ENCODE results near the gene ERCC1.
"Not testable (repeated sequence)": the region's sequence is repeated elsewhere in the genome, so short reads cannot be mapped to it uniquely, and the experiment has no call there.

ERCC1 gene

DNA sequence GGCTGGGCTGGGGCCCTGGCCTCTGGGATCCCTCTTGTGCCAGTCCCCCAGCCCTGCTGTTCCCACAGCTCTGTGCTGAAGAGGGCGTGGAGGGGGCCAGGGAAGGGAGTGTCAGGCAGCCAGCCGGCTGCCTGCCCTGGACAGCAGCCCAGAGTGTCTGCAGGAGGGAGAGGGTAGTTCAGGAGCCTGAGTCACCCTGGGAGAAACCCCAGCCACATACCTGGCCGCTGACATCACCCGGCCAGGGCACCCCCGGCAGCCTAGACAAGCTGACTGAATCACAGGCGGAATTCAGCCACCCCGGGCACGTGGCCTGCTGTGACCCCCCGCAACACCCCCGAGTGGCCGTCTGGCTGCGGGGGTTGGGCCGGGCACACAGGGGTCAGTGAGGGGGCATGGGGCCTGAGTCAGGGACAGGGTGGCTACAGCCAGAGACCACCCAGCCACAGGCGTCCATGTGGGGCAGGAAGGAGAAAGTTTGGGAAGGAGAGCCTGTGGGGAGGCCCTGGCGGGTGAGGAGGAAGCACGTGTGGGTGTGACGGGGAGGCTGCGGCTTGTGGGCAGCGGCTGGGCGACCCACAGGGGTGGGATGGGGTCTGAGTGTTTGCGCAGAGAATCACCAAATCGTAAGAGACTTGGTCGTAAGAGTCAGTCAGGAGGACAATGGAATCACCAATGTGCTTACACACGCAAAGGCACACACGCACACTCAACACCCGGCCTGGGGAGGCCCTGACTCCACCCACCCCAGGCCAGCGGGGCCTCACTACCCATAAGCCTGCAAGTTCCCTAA, 32.2 kb upstream of the ERCC1 start:
- DNase-seq (ENCODE audit: low read depth in 2 of 2), result peak; percentile 94 to 96

DNA sequence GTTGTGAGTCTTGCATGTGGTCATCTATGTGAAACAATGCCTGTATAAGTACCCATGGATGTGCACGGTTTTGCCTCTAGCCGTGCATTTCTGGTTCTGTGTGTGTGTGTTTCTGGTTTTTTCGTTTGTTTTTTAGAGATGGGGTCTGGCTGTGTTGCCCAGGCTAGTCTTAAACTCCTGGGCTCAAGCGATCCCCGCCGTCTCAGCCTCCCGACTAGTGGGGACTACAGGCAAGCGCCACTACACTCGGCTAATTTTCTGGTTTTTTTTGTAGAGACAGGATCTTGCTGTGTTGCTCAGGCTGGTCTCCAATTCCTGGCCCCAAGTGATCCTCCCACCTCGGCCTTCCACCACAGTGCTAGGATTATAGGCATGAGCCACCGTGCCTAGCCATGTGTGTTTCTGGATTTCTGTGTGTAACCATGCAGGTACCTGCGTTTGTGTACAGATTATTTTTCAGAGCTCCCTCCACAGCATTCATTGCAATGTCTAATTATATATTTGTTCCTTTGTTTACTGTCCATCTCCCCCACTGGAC, 28.2 kb upstream of the ERCC1 start:
- DNase-seq (ENCODE audit: low read depth in 2 of 2), result no peak

GRCh38 chr19:45451131-45451849, 27.6 kb upstream of the ERCC1 start:
- DNase-seq (ENCODE audit: low read depth in 2 of 2), result no peak

- no peak for DNase-seq (ENCODE audit: low read depth in 2 of 2)
Observed at GRCh38 chr19:45450012-45450333, 26.3 kb upstream of the ERCC1 start.

DNA sequence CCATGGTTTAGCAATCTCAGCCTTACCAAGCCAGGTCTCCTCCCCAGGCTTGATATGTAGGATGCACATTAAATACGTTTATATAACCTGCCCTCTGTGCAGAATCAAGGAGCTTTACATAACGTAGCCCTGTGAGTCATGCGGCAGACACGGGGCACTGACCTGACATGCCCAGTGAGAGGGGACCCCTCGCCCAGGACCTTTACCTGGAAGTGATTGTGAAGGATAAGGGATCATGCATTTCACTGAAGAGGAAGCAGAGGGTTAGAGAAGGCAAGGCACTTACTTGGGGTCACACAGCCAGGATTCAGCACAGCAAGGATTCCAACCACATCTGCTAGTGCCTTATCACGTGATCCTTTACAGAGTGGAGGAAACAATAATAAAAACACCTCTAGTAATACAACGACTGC, 25.2 kb upstream of the ERCC1 start:
- DNase-seq (ENCODE audit: low read depth in 2 of 2), result no peak

GRCh38 chr19:45448425-45448756, 24.7 kb upstream of the ERCC1 start:
- DNase-seq (ENCODE audit: low read depth in 2 of 2), result no peak

DNA sequence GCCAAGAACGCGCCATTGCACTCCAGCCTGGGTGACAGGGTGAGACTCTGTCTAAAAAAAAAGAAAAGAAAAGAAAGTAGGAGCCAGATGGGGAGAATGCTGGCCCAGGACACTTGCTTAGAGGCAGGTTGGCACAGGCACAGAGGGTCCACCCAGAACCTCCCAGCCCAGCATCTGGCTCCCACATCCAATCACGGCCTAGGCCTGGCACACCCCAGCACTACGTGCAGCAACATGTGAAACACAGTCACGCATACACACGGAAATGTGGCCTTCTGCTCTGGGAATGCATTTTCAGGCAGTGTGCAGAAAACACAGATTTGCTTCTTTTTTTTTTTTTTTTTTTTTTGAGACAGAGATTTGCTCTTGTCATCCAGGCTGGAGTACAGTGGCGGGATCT, 23.2 kb upstream of the ERCC1 start:
- DNase-seq (ENCODE audit: low read depth in 2 of 2), result no peak

DNA sequence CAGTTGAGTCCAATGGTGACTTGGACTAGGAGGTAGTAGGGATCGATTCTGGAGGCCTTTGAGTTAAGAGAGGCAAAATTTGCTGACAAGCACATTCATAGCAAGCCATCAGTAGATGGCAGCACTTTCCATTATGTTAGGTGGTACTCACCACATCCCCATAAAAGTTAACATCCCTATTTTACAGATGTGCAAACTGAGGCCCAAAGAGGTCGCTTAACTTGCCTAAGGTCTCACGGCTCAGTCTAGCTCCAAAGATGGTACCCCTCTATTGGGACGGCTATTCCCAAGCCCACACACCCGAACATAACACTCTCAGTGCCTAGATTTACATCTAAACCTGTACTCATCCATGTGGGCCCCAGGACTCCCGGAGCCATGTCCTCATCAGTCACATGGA, 22.6 kb upstream of the ERCC1 start:
- DNase-seq (ENCODE audit: low read depth in 2 of 2), result no peak

GRCh38 chr19:45445139-45445538, 21.4 kb upstream of the ERCC1 start:
- DNase-seq (ENCODE audit: low read depth in 2 of 2), result no peak

DNA sequence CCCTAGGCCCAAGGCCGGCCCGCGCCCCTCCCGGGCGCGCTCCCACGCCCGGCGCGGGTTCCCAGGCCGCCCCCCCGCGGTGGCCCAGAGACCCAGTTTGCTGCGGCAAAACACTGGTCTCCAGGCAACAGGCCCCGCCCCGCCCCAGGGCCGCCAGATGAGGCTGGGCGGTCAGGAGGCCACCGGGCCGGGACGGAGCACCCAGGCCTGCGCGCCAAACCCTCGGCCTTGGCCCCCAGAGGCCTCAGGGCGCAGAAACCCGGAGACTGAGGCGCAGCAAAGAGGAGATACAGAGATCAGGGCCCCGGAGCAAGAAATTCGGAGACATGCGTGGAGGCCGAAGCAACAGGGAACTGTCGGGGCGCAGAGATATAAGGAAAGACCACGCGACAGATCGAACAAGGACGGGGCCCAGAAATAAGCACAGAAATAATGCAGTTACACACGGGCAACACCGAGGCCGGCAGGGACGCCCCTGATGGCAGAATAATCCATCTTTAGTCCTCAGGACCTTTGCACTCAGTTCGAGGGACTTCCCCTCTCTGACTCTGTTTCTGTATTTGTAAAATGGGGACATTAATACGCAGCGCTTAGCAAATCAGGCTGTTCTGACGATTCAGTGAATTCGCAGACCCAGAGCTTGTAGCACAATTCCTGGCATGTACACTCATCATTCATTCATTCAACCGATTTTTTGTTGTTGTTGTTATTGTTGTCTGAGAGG, 20.8 kb upstream of the ERCC1 start:
- no peak for DNase-seq (ENCODE audit: low read depth in 2 of 2)

DNA sequence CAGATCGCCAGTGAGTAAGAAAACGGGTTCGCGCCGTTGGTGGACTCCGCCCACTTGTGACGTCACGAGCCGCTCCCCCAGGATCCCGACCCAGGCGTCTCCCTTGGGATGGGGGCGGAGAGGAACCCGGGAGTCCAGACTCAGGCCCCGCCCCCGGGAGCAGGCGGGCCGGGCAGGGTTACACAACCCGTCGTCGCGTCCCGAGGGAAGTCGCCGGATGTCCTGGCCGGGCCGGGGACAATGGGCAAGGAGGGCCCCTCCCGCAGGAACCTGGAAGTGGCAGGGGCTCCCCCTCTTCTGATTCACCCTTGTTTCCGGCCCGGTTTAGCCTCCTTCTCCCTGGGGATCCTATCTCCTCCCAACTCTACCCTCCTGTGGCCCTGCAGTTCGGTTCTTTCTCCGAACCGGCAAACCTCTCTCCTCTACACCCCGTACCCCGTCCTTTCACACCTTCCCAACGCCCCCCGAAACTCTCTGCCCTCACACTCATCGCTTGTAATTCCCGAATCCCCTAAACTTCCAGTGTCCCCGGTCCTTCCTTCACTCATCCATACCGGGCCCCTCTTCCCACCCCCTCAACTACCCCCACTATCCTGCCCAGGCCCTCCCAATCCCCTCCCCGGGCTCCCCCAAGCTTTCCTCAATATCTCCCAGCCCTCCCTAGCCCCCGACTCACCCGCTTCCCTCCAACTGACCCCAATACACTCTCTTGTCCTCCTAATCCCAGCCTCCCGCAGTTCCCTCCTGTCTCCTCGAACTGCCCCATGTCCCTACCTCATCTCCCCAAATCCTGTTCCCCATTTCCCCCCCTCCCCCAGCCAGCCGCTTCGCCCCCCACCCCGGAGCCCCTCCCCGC, 20.0 kb upstream of the ERCC1 start:
- peak; percentile 68 to 74 for DNase-seq (ENCODE audit: low read depth in 2 of 2)

DNA sequence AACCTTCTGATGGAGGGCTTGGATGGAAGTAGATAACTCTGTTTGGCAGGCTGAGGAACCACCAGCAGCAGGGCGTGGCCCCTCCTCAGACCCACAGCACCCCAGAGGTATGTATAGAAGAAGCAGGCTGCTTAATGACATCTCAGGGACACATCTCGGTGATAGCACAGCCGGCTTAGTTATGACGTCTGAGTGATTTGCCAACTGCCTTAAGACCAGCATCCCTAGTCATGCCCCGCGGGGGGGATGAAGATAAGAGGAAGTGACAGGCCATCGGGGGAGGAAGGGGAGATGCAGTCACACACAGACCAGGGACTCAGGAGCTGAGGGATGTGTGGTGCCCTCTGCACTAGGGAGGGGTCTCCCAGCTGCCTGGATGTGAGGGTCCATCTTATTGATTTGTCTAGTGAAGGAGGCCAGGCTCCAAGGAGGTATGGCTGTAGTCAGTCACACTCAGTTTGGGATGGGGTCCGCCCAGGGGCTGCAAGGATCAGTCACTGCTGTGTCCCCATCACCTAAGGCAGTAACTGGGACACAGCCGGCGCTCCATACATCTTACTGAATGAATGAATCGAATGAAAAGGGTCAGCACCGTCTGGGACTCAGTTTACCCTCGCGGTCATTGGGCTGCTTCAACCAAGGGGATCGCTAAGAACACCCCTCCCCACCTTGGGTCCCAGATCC, 19.2 kb upstream of the ERCC1 start:
- DNase-seq (ENCODE audit: low read depth in 2 of 2), result no peak

GRCh38 chr19:45442408-45442777, 18.7 kb upstream of the ERCC1 start:
- no peak for DNase-seq (ENCODE audit: low read depth in 2 of 2)

DNA sequence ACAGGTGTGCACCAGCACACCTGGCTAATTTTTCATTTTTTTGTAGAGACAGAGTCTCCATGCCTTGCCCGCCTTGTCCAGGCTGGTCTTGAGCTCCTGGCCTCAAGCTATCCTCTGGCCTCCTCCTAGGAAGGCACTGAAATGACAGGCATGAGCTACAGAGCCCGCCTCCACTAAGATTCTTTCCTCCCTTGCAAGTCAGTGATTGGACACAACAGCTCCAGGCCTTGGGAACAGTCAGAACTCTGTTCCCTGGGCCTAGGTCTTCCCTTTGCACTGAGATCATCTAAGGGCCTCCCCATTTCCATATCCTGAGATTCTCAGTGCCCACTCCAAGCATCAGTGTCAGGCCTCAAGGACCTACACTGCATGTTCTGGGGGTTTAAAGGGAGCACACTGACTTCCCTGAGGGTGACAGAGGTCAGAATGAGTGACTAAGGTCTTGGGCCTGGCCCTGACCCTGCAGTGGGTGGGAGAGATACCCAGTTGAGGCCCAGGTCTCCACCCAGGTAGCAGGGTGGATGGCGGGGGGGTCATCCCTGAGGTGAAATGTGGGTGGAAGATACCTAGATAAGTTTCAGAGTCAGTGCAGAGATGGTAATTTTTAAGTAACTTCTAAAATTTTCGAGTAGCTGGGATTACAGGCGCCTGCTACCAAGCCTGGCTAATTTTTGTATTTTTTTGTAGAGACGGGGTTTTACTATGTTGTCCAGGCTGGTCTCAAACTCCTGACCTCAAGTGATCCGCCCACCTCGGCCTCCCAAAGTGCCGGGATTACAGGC, 17.3 kb upstream of the ERCC1 start:
- no peak for DNase-seq (ENCODE audit: low read depth in 2 of 2)

DNA sequence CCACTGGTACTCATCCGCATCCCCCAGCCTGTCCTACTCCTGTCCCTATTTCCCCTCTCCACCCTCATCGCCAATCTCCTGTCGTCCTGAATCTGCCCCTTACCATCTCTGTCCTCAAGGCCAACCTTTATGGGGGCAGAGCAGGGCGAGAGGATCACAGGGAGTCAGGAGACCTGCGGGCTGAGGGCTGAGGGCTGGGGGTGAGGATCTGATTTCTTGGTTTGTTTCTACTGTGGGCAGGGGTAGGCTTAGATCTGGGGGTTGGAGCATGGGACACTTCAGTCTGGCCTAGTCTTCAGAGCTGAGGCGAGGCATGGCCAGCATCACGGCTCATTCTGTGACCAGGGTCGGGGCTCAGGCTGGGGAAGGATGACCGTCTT, 16.5 kb upstream of the ERCC1 start:
- no peak for DNase-seq (ENCODE audit: low read depth in 2 of 2)

DNA sequence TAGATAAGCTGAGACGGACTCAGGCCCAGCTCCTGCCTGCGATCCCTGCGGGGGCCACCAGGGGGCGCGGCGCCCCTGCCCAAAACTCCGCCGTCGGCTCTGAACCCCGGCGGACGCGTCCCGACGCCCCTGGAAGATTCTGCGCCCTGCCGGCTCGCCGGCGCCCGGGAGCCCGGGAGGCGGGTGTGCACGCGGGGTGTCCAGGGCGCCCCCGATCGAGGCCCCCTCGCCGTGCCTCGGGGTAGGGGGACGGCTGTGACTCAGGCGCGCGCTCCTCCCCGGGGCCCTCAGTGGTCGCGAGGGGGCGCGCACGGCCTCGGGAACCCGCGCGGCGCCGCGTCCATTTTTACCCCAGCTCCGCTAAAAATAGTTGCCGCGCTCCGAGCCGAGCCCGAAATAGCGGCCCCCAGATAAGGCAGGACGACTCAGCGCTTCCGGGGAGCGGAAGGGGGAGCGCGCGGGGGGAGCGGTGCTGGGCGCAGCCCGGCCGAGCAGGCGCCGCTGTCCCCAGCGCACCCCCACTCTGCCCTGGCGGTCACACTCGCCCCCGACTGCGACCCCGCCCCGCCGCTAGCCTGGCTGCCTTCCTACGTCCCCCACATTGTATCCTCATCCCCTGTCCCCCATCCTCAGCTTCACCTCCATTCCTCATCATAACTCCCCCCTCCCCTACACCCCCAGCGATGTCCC, 16.0 kb upstream of the ERCC1 start:
- peak; percentile 71 to 73 for DNase-seq (ENCODE audit: low read depth in 2 of 2)

GRCh38 chr19:45439190-45439568, 15.5 kb upstream of the ERCC1 start:
- DNase-seq (ENCODE audit: low read depth in 2 of 2), result no peak

DNA sequence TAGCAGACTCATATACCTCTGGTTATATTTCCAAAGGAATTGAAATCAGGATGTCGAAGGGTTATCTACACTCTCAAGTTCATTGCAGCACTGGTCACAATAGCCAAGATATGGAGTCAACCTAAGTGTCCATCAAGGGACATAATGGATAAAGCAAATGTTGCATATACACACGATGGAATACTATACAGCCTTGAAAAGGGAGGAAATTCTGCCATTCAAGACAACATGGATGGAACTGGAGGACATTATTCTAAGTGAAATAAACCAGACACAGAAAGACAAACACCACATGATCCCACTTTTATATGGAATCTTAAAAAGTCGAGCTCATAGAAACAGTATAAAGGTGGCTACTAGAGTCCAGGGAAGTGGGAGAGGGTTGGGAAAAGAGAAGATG, 13.6 kb upstream of the ERCC1 start:
- DNase-seq (ENCODE audit: low read depth in 2 of 2), result no peak

GRCh38 chr19:45432543-45432942, 8.8 kb upstream of the ERCC1 start:
- not testable (repeated sequence) for DNase-seq (ENCODE audit: low read depth in 2 of 2)

- DNase-seq (ENCODE audit: low read depth in 2 of 2), result peak in 1 of 2 experiments; percentile 54
Observed at GRCh38 chr19:45431008-45431407, 7.3 kb upstream of the ERCC1 start.

All from fibroblast of skin of left quadriceps (primary cell).